HepG2 (cell line): ENCODE results near the gene LAMB4.

Experiments
- CBX2 ChIP-seq, 2 experiments: fragments of 200-600 bp in 1 of 2; sonication (generic); formaldehyde crosslinking in 1 of 2; IDR thresholded peaks; 2 replicates each; pipeline versions ENCODE4 v1.7.0 to v1.8.1; 2018 to 2022; ENCODE audit warnings: low read depth in 2 of 2, low read length in 1 of 2, mild to moderate bottlenecking in 1 of 2, missing genetic modification reagents in 1 of 2
- EZH2 ChIP-seq: conservative IDR thresholded peaks from 2 replicates; pipeline ENCODE4 v1.6.1; 2012; ENCODE audit warnings: mild to moderate bottlenecking, low read depth, low read length, moderate library complexity
- IRF1 ChIP-seq: sonication (generic); formaldehyde crosslinking; IDR thresholded peaks from 2 replicates; pipeline ENCODE4 v1.4.0; 2020; ENCODE audit warnings: low read depth, mild to moderate bottlenecking, missing genetic modification reagents
- NR2C2 ChIP-seq: sonication (generic); formaldehyde crosslinking; IDR thresholded peaks from 2 replicates; pipeline ENCODE4 v1.4.0; 2020; ENCODE audit warnings: missing genetic modification reagents, mild to moderate bottlenecking, moderate library complexity, borderline replicate concordance
- TF ChIP-seq, protein P1 (sequence below): sonication (generic); formaldehyde crosslinking; IDR thresholded peaks from 2 replicates; pipeline ENCODE4 v1.4.0; 2020; ENCODE audit warnings: mild to moderate bottlenecking, missing genetic modification reagents

- TF ChIP-seq EZH2: no peak
- TF ChIP-seq IRF1: no peak
- TF ChIP-seq CBX2 (IDR thresholded peaks at IDR 0.05; ENCODE audit: low read depth, low read length): no peak
- TF ChIP-seq CBX2 (CRISPR knock-in tag; IDR thresholded peaks at IDR 0.05; ENCODE audit: low read depth): no peak
- TF ChIP-seq NR2C2 (CRISPR knock-in tag): no peak
- TF ChIP-seq, protein P1, sequence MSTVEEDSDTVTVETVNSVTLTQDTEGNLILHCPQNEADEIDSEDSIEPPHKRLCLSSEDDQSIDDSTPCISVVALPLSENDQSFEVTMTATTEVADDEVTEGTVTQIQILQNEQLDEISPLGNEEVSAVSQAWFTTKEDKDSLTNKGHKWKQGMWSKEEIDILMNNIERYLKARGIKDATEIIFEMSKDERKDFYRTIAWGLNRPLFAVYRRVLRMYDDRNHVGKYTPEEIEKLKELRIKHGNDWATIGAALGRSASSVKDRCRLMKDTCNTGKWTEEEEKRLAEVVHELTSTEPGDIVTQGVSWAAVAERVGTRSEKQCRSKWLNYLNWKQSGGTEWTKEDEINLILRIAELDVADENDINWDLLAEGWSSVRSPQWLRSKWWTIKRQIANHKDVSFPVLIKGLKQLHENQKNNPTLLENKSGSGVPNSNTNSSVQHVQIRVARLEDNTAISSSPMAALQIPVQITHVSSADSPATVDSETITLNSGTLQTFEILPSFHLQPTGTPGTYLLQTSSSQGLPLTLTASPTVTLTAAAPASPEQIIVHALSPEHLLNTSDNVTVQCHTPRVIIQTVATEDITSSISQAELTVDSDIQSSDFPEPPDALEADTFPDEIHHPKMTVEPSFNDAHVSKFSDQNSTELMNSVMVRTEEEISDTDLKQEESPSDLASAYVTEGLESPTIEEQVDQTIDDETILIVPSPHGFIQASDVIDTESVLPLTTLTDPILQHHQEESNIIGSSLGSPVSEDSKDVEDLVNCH (CRISPR knock-in tag): no peak
Measured at GRCh38 chr7:108120933-108121332, 9.2 kb downstream of the LAMB4 start.
